ENCODE data around the gene GNAL.
"Not testable (repeated sequence)": the region's sequence is repeated elsewhere in the genome, so short reads cannot be mapped to it uniquely, and the experiment has no call there.

GNAL gene

GRCh38 chr18:11688972-11689668 lies at the start of gene GNAL:
TSS of gene GNAL (plus strand) at chr18:11689264. CDS start at chr18:11689564, 300 bp downstream.
- DNase-seq (ENCODE audit: low read depth in 2 of 2, low spot score in 1 of 2) = no peak

- not testable (repeated sequence) for DNase-seq (ENCODE audit: low read depth in 2 of 2, low spot score in 1 of 2)
These were observed 41.8 kb upstream of the GNAL start for GRCh38 chr18:11647310-11647709.

- not testable (repeated sequence) for DNase-seq (ENCODE audit: low read depth in 2 of 2, low spot score in 1 of 2)
These were observed 41.3 kb upstream of the GNAL start for GRCh38 chr18:11647804-11648203.

- DNase-seq (ENCODE audit: low read depth in 2 of 2, low spot score in 1 of 2) = no peak
These were observed 39.2 kb upstream of the GNAL start for GRCh38 chr18:11649839-11650238.

- no peak for DNase-seq (ENCODE audit: low read depth in 2 of 2, low spot score in 1 of 2)
These were observed 37.2 kb upstream of the GNAL start for GRCh38 chr18:11651899-11652298.

GRCh38 chr18:11653521-11653920 lies 35.5 kb upstream of the GNAL start:
- no peak for DNase-seq (ENCODE audit: low read depth in 2 of 2, low spot score in 1 of 2)

- peak in 1 of 2 donors; percentile 1 for DNase-seq (ENCODE audit: low read depth in 2 of 2, low spot score in 1 of 2)
These were observed 34.1 kb upstream of the GNAL start for GRCh38 chr18:11654736-11655605.

GRCh38 chr18:11655606-11655932 lies 33.5 kb upstream of the GNAL start:
- no peak for DNase-seq (ENCODE audit: low read depth in 2 of 2, low spot score in 1 of 2)

GRCh38 chr18:11657152-11657551 lies 31.9 kb upstream of the GNAL start:
- DNase-seq (ENCODE audit: low read depth in 2 of 2, low spot score in 1 of 2) = no peak

- DNase-seq (ENCODE audit: low read depth in 2 of 2, low spot score in 1 of 2) = no peak
These were observed 31.5 kb upstream of the GNAL start for GRCh38 chr18:11657554-11657953.

- DNase-seq (ENCODE audit: low read depth in 2 of 2, low spot score in 1 of 2) = no peak
These were observed 31.0 kb upstream of the GNAL start for GRCh38 chr18:11658019-11658418.

- no peak for DNase-seq (ENCODE audit: low read depth in 2 of 2, low spot score in 1 of 2)
These were observed 30.1 kb upstream of the GNAL start for GRCh38 chr18:11658989-11659388.

GRCh38 chr18:11660691-11661090 lies 28.4 kb upstream of the GNAL start:
- DNase-seq (ENCODE audit: low read depth in 2 of 2, low spot score in 1 of 2) = no peak

- no peak for DNase-seq (ENCODE audit: low read depth in 2 of 2, low spot score in 1 of 2)
These were observed 27.6 kb upstream of the GNAL start for GRCh38 chr18:11661430-11661829.

- DNase-seq (ENCODE audit: low read depth in 2 of 2, low spot score in 1 of 2) = no peak
These were observed 25.5 kb upstream of the GNAL start for GRCh38 chr18:11663439-11664029.

- DNase-seq (ENCODE audit: low read depth in 2 of 2, low spot score in 1 of 2) = no peak
These were observed 24.8 kb upstream of the GNAL start for GRCh38 chr18:11664286-11664685.

GRCh38 chr18:11665146-11665545 lies 23.9 kb upstream of the GNAL start:
- no peak for DNase-seq (ENCODE audit: low read depth in 2 of 2, low spot score in 1 of 2)

GRCh38 chr18:11665587-11665986 lies 23.5 kb upstream of the GNAL start:
- no peak for DNase-seq (ENCODE audit: low read depth in 2 of 2, low spot score in 1 of 2)

GRCh38 chr18:11666176-11666575 lies 22.9 kb upstream of the GNAL start:
- no peak for DNase-seq (ENCODE audit: low read depth in 2 of 2, low spot score in 1 of 2)

GRCh38 chr18:11666831-11667230 lies 22.2 kb upstream of the GNAL start:
- DNase-seq (ENCODE audit: low read depth in 2 of 2, low spot score in 1 of 2) = no peak

GRCh38 chr18:11667578-11667977 lies 21.5 kb upstream of the GNAL start:
- DNase-seq (ENCODE audit: low read depth in 2 of 2, low spot score in 1 of 2) = no peak

Data from stimulated activated CD8-positive, alpha-beta memory T cell treated with anti-CD3 and anti-CD28 coated beads, Interleukin-4, amount 100 ng/mL, for 4 hours (primary cell).